GM10266 (cell line): ENCODE results near the gene TCP11L2.

Experiments
- DNase-seq: peaks from one replicate; pipeline ENCODE4 v3.0.0; 2012; ENCODE audit errors: extremely low spot score
- TF ChIP-seq, protein P1 (sequence below): IDR thresholded peaks from 2 replicates; pipeline ENCODE4 v1.5.1; 2012; ENCODE audit warnings: mild to moderate bottlenecking, low read depth; ENCODE audit not compliant: control insufficient read depth, insufficient read depth; ENCODE audit errors: missing control alignments

Gene TCP11L2

GRCh38 chr12:106265116-106265515 is 37.4 kb upstream of the TCP11L2 start:
- TF ChIP-seq, protein P1, sequence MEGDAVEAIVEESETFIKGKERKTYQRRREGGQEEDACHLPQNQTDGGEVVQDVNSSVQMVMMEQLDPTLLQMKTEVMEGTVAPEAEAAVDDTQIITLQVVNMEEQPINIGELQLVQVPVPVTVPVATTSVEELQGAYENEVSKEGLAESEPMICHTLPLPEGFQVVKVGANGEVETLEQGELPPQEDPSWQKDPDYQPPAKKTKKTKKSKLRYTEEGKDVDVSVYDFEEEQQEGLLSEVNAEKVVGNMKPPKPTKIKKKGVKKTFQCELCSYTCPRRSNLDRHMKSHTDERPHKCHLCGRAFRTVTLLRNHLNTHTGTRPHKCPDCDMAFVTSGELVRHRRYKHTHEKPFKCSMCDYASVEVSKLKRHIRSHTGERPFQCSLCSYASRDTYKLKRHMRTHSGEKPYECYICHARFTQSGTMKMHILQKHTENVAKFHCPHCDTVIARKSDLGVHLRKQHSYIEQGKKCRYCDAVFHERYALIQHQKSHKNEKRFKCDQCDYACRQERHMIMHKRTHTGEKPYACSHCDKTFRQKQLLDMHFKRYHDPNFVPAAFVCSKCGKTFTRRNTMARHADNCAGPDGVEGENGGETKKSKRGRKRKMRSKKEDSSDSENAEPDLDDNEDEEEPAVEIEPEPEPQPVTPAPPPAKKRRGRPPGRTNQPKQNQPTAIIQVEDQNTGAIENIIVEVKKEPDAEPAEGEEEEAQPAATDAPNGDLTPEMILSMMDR = no peak

GRCh38 chr12:106267535-106267934 is 35.0 kb upstream of the TCP11L2 start:
- TF ChIP-seq, protein P1 = no peak
- no peak for DNase-seq

More at GRCh38 chr12:106265116-106265515, 37.4 kb upstream of the TCP11L2 start:
- DNase-seq = no peak

GRCh38 chr12:106269150-106269771 is 33.3 kb upstream of the TCP11L2 start:
- TF ChIP-seq, protein P1 = no peak
- DNase-seq = no peak

DNA sequence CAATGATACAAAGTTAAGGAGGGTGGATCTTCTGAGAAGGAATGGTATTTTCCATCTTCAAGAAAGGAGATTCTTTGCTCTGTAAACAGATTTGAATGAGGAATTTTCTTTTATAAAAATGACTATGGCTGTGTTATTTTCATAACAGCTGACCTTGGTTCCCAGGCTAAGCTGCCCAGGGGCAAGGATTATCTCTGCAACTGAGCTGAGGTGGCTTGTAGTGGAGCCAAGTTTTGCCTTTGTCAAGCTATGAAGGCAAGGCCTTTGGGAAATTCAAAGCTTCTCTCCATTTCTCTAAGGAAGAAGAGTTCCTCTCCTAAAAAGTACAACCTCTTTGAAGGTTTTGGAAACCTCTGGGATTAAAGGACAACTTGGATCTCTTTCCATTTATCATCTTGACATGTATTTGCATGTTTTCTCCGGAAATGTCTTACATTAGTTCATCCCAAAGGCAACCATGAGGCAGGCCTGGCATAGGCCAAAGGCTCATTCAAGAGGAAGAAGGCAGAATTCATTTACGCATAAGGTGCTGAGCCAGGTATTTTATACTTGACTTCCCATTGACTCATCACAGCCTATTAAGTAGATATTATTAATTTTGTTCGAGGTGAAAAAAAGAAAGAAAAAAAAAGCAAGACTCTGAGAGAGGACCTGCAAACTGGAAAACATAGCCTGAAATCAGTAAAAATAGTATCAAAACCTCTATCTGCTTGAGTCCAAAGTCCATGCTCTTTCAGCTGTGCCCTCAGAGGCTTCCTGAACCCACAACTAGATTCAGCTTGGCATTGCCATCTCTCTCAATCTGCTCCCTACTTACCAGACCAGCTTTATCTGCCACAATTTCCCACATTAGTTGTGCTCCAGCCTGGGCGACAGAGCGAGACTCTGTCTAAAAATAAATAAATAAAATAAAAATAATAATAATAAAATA is 30.7 kb upstream of the TCP11L2 start:
- TF ChIP-seq, protein P1 = no peak
- no peak for DNase-seq

- TF ChIP-seq, protein P1 = no peak
- no peak for DNase-seq
These were observed 29.0 kb upstream of the TCP11L2 start for GRCh38 chr12:106273491-106273890.

DNA sequence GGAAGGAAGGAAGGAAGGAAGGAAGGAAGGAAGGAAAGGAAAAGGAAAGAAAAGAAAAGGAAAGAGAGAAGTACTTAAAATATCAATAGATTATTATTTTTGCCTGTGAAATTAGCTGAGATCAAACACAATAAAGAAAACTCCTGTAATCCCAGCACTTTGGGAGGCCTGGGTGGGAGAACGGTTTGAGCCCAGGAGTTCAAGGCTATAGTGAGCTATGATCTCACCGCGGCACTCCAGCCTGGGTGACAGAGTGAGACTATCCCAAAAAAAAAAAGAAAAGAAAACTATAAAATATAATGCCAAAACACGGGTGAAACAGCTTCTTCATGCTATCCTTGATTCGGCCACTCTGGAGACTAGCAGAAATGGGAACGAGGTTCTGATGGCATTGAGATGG is 28.5 kb upstream of the TCP11L2 start:
- DNase-seq = no peak
- TF ChIP-seq, protein P1 = no peak

DNA sequence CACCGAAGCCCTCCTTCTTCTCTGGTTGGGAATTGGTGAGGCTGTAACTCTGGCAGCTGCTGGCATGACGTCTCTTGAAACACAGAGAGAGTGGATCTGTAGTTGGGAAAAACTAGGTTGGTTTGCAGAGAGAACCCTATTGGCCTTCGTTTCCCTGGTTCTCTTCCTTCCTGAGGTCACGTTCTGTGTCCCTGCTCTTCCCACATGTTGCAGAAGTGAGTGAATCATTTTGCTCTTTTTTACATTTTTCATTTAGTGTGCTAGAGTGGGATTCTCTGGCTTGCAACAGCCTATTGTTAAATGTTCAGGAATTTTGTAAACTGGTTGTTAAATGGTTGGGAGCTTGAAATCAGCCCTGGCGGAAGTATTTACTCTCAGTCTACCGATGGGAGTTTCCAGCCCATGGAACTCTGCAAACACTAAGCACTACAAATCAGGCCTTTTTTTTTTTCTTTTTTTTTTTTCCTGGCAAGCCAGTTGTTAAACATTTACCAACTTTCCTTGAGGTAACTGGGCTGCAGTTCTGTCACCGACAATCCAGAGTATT is 27.9 kb upstream of the TCP11L2 start:
- TF ChIP-seq, protein P1 = no peak
- no peak for DNase-seq
